Measurements from ENCODE around the gene COL2A1. TPM values are rescaled to one million over a fixed set of nuclear protein-coding genes. Genes with fewer than 3 reads are reported as not detected.

COL2A1 gene
- total RNA-seq, 1 experiment from 2014 or later = 1.4 TPM

GRCh38 chr12:48034835-48035805 is 30.8 kb upstream of the COL2A1 start:
- TF ChIP-seq, protein P1, sequence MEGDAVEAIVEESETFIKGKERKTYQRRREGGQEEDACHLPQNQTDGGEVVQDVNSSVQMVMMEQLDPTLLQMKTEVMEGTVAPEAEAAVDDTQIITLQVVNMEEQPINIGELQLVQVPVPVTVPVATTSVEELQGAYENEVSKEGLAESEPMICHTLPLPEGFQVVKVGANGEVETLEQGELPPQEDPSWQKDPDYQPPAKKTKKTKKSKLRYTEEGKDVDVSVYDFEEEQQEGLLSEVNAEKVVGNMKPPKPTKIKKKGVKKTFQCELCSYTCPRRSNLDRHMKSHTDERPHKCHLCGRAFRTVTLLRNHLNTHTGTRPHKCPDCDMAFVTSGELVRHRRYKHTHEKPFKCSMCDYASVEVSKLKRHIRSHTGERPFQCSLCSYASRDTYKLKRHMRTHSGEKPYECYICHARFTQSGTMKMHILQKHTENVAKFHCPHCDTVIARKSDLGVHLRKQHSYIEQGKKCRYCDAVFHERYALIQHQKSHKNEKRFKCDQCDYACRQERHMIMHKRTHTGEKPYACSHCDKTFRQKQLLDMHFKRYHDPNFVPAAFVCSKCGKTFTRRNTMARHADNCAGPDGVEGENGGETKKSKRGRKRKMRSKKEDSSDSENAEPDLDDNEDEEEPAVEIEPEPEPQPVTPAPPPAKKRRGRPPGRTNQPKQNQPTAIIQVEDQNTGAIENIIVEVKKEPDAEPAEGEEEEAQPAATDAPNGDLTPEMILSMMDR (IDR thresholded peaks at IDR 0.05) = no peak
- no peak for TF ChIP-seq SIN3A (IDR thresholded peaks at IDR 0.05; ENCODE audit: borderline replicate concordance, insufficient read depth, low read depth, low read length)
- no peak for TF ChIP-seq POLR2AphosphoS5 (IDR thresholded peaks at IDR 0.05; ENCODE audit: low read depth, low read length)
- no peak for TF ChIP-seq TCF7L2 (IDR thresholded peaks at IDR 0.05; ENCODE audit: low read depth, low read length)
- TF ChIP-seq, protein P2, sequence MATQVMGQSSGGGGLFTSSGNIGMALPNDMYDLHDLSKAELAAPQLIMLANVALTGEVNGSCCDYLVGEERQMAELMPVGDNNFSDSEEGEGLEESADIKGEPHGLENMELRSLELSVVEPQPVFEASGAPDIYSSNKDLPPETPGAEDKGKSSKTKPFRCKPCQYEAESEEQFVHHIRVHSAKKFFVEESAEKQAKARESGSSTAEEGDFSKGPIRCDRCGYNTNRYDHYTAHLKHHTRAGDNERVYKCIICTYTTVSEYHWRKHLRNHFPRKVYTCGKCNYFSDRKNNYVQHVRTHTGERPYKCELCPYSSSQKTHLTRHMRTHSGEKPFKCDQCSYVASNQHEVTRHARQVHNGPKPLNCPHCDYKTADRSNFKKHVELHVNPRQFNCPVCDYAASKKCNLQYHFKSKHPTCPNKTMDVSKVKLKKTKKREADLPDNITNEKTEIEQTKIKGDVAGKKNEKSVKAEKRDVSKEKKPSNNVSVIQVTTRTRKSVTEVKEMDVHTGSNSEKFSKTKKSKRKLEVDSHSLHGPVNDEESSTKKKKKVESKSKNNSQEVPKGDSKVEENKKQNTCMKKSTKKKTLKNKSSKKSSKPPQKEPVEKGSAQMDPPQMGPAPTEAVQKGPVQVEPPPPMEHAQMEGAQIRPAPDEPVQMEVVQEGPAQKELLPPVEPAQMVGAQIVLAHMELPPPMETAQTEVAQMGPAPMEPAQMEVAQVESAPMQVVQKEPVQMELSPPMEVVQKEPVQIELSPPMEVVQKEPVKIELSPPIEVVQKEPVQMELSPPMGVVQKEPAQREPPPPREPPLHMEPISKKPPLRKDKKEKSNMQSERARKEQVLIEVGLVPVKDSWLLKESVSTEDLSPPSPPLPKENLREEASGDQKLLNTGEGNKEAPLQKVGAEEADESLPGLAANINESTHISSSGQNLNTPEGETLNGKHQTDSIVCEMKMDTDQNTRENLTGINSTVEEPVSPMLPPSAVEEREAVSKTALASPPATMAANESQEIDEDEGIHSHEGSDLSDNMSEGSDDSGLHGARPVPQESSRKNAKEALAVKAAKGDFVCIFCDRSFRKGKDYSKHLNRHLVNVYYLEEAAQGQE (IDR thresholded peaks at IDR 0.05; ENCODE audit: insufficient read depth in 1 of 2, low read depth in 2 of 2, low read length in 1 of 2) = no peak
- no peak for ATAC-seq
- ChIA-PET CTCF (no interaction called here), POLR2A (no interaction called here)
- Histone ChIP-seq H3K4me3 (ENCODE audit: low read depth in 2 of 2, low read length in 2 of 2) (no peak overlapping the region), H3K9me3 (ENCODE audit: control insufficient read depth, insufficient read depth, low read depth, low read length) (no peaks in the 10 kb centered on the region), H3K27me3 (ENCODE audit: control insufficient read depth, insufficient read depth, low read length) (no peaks in the 10 kb centered on the region), H3K36me3 (ENCODE audit: control insufficient read depth, insufficient read depth, low read length) (no peaks in the 10 kb centered on the region), H3K4me1 (ENCODE audit: control insufficient read depth, insufficient read depth, low read length) (no peaks in the 10 kb centered on the region), H3K27ac (ENCODE audit: low read length) (no peak overlapping the region)
- BruUV-seq (replicated peaks) = no TSS peak
- in situ Hi-C loops (cut with HindIII; ENCODE audit: low pct_unique_long_range_greater_than_20kb, low sequenced_read_pairs) = no loop called here
- intact Hi-C loops (cut with micrococcal nuclease; ENCODE audit: unreplicated experiment) = no loop called here
- DNase-seq (ENCODE audit: low read depth, low spot score) = no peak

DNA sequence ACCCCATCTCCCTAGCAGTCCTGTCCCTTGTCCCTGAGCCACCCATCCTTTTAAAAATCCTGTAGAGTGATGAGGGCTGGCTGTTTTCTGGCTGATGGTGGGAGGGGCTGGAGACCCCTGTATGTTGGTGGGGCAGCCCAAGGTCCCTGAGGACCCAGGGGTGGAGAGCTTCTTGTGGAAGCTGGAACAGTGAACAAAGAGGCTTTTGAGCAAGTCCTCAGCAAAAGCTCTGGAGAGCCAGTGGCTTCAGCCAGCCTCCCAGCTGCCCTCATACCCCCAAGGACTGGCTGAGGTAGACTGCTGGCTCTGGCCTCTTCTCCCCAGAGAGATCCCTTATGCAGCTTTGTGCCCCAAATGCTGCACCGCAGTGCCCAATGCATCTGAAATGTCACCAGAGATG is 29.2 kb upstream of the COL2A1 start:
- ChIA-PET CTCF (no interaction called here), POLR2A (no interaction called here)
- no TSS peak for BruUV-seq (replicated peaks)

More for the DNA sequence above, 29.2 kb upstream of the COL2A1 start:
- Histone ChIP-seq H3K9me3 (ENCODE audit: control insufficient read depth, insufficient read depth, low read depth, low read length) (no peaks in the 10 kb centered on the region), H3K27ac (ENCODE audit: low read length) (no peak overlapping the region), H3K4me3 (ENCODE audit: low read depth in 2 of 2, low read length in 2 of 2) (no peak overlapping the region), H3K4me1 (ENCODE audit: control insufficient read depth, insufficient read depth, low read length) (peaks cover 6% of the 10 kb centered on the region; the same call in 1 of the 2 replicates), H3K36me3 (ENCODE audit: control insufficient read depth, insufficient read depth, low read length) (no peaks in the 10 kb centered on the region), H3K27me3 (ENCODE audit: control insufficient read depth, insufficient read depth, low read length) (no peaks in the 10 kb centered on the region)
- DNase-seq (ENCODE audit: low read depth, low spot score) (no peak), ATAC-seq (no peak)
- in situ Hi-C loops (cut with HindIII; ENCODE audit: low pct_unique_long_range_greater_than_20kb, low sequenced_read_pairs) = no loop called here
- TF ChIP-seq TCF7L2 (IDR thresholded peaks at IDR 0.05; ENCODE audit: low read depth, low read length) (no peak), POLR2AphosphoS5 (IDR thresholded peaks at IDR 0.05; ENCODE audit: low read depth, low read length) (no peak), SIN3A (IDR thresholded peaks at IDR 0.05; ENCODE audit: borderline replicate concordance, insufficient read depth, low read depth, low read length) (no peak)
- TF ChIP-seq, protein P2 (IDR thresholded peaks at IDR 0.05; ENCODE audit: insufficient read depth in 1 of 2, low read depth in 2 of 2, low read length in 1 of 2) = no peak
- TF ChIP-seq, protein P1 (IDR thresholded peaks at IDR 0.05) = no peak
- intact Hi-C loops (cut with micrococcal nuclease; ENCODE audit: unreplicated experiment) = no loop called here
